Measurements from ENCODE around the gene MEGF11.

MEGF11 gene

DNA sequence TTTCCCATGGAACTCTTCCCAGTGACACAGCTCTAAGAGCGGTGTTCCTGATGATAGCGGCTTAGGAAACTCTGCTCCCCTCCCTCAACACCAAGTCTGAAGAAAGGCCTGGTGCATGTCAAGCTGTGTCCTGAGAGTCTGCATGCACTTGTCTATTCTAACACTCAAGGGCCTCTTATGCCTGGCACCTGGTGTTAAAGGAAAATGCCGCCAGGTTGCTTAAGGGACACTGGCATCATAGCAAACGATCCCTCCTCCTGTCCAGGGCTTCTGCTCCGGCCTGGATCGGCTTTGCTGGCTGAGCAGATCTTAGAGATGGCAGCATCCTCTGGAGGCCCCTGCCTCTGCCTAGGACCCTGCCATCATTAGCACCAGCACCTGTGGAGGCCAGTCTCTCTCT, 121.7 kb downstream of the MEGF11 start:
- Histone ChIP-seq H3K27me3 (ENCODE audit: insufficient read depth, low read length) (peaks cover 17% of the 10 kb centered on the region), H3K4me1 (ENCODE audit: insufficient read depth, low read length) (no peaks in the 10 kb centered on the region), H3K9me3 (ENCODE audit: low read length) (no peaks in the 10 kb centered on the region), H3K4me3 (ENCODE audit: low read length) (no peak overlapping the region), H2AFZ (ENCODE audit: low read depth, low read length) (no peak overlapping the region), H3K36me3 (ENCODE audit: insufficient read depth, low read length) (no peaks in the 10 kb centered on the region)

DNA sequence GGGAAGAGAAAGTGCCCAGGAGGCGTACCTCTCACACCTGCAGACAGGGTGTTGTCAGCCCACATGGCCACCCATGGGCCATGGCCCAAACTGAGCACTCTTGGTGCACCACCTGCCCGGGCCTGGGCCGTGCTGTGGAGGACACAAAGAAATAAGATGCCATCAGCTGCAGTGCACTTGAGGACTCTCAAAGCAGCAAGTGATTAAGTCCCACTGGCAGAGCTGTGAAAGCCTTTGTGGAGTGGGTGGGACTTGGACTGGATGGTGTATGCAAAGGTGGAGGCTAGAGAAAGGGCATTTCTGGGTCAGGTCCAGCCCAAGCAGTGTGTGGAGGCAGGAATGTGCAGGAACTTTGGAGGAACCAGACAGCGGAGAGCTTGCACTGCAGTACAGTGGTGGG, 122.3 kb downstream of the MEGF11 start:
- Histone ChIP-seq H3K27me3 (ENCODE audit: insufficient read depth, low read length) (peaks cover 17% of the 10 kb centered on the region), H3K4me3 (ENCODE audit: low read length) (no peak overlapping the region), H3K36me3 (ENCODE audit: insufficient read depth, low read length) (no peaks in the 10 kb centered on the region), H3K9me3 (ENCODE audit: low read length) (no peaks in the 10 kb centered on the region), H3K4me1 (ENCODE audit: insufficient read depth, low read length) (no peaks in the 10 kb centered on the region), H2AFZ (ENCODE audit: low read depth, low read length) (no peak overlapping the region)

DNA sequence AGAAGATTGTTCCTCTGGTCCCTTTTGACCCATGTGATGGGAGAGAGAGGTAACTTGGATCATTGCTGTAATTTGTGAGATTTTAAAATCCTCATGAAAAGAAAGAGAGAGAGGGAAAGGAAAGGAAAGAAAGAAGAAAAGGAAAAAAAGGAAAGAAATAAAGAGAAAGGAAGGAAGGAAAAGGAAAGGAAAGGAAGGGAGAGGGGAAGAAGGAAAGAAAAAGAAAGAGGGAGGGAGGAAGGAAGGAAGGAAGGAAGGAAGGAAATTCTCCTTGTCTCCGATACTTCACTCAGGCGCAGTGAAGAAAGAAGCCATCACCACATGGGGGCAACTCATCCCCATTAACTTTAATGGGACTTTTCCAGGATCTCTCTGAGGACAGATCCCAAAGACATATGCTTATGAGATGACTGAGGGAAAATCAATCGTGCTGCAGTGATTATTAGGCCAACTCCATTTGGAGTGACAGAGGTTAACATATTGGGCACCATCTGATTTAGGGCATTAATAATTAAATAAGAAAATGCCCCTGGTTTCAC, 123.0 kb downstream of the MEGF11 start:
- Histone ChIP-seq H3K4me3 (ENCODE audit: low read length) (no peak overlapping the region), H3K36me3 (ENCODE audit: insufficient read depth, low read length) (no peaks in the 10 kb centered on the region), H3K27me3 (ENCODE audit: insufficient read depth, low read length) (peaks cover 20% of the 10 kb centered on the region), H3K4me1 (ENCODE audit: insufficient read depth, low read length) (no peaks in the 10 kb centered on the region), H2AFZ (ENCODE audit: low read depth, low read length) (no peak overlapping the region), H3K9me3 (ENCODE audit: low read length) (no peaks in the 10 kb centered on the region)

DNA sequence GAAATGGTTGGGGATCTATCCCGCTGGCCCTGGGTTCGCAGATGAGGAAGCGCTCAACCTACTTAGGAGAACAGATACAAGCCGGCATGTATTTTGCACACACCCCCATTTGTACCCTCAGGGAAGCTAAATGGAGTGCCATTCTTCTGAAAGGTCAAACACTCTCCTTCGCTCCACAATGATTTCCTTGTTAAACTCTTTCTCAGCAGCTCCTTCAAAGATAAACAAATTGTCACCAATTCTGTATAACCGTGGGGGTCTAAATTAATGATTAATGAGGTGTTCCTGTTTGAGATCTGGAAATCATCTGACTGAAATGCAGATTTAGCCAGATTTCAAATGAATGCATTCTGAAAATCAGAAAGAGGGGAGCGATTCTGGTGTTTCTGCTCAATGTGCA, 124.0 kb downstream of the MEGF11 start:
- no peaks in the 10 kb centered on the region for H3K4me1 ChIP-seq (ENCODE audit: insufficient read depth, low read length)
- H3K27me3 ChIP-seq (ENCODE audit: insufficient read depth, low read length): peaks cover 25% of the 10 kb centered on the region
- no peak overlapping the region for H2AFZ ChIP-seq (ENCODE audit: low read depth, low read length)
- no peaks in the 10 kb centered on the region for H3K36me3 ChIP-seq (ENCODE audit: insufficient read depth, low read length)
- H3K9me3 ChIP-seq (ENCODE audit: low read length): no peaks in the 10 kb centered on the region
- no peak overlapping the region for H3K4me3 ChIP-seq (ENCODE audit: low read length)

DNA sequence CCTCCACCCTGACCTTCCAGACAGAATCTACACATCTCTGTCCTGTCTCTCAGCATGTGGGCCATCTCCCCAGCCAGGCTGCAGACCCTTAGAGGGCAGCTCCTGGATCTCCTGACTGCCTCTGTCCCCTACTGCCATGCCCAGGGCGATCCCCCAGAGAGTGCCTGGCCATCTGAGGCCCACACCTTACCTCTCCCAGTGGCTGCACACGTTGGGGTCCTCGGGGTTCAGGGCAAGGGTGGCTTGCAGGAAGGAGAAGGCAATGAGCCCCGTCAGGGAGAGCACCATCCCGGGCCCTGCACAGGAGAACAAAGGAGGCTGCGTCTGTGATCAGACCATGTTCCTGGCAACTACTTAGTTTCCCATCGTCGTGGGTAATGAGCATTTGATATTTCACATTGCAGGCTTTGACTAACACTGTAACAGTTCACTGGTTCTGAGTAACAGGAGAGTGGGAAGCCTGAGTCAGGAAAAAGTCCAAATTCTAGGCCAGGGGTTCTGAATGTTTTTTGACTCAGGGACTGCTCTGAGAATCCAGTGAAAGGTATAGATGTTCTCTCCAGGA, 125.4 kb downstream of the MEGF11 start:
- Histone ChIP-seq H2AFZ (ENCODE audit: low read depth, low read length) (no peak overlapping the region), H3K36me3 (ENCODE audit: insufficient read depth, low read length) (no peaks in the 10 kb centered on the region), H3K27me3 (ENCODE audit: insufficient read depth, low read length) (peaks cover 25% of the 10 kb centered on the region), H3K4me3 (ENCODE audit: low read length) (no peak overlapping the region), H3K4me1 (ENCODE audit: insufficient read depth, low read length) (no peaks in the 10 kb centered on the region), H3K9me3 (ENCODE audit: low read length) (no peaks in the 10 kb centered on the region)

DNA sequence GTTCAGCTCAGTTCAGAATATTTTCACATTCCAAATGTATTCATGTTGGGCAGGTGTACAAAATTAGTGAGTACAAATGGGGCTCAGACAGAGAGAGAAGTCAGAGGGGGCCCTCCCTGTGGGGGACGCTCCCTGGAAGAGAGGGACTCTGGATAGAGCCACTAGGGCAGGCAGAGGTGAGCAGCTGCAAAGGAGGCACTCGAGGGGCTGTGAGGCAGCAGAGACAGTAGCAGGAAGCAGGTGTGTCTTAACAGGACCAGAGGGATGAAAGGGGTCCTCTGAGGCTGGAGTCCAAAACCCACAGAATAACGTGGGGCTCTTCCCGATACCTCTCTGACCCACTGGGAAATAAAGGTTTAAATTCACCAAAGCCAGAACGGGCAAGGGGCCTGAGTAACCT, 127.1 kb downstream of the MEGF11 start:
- H3K4me1 ChIP-seq (ENCODE audit: insufficient read depth, low read length): no peaks in the 10 kb centered on the region
- no peaks in the 10 kb centered on the region for H3K36me3 ChIP-seq (ENCODE audit: insufficient read depth, low read length)
- no peak overlapping the region for H2AFZ ChIP-seq (ENCODE audit: low read depth, low read length)
- no peaks in the 10 kb centered on the region for H3K9me3 ChIP-seq (ENCODE audit: low read length)
- no peak overlapping the region for H3K4me3 ChIP-seq (ENCODE audit: low read length)
- H3K27me3 ChIP-seq (ENCODE audit: insufficient read depth, low read length): peaks cover 25% of the 10 kb centered on the region

DNA sequence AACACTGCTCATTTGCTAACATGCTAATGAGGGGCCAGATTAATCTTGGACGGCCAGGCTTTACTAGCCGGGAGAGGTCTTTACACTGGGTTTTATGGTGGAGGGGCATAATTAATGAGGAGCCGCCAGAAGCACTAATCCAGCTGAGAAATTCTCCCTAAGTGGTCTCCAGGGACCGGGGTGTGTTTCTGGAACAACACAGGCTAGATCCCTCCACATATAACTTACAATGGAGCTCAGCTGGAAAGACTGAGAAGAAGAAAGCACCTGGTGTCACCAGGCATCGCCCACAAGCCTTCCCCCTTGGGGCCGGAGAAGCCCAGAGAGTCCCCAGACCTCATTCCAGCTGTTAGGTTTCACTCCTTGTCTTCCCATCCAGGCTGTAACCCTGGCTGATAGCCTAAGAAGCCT, 127.5 kb downstream of the MEGF11 start:
- Histone ChIP-seq H3K9me3 (ENCODE audit: low read length) (no peaks in the 10 kb centered on the region), H3K36me3 (ENCODE audit: insufficient read depth, low read length) (no peaks in the 10 kb centered on the region), H3K4me3 (ENCODE audit: low read length) (no peak overlapping the region), H3K27me3 (ENCODE audit: insufficient read depth, low read length) (peaks cover 28% of the 10 kb centered on the region), H2AFZ (ENCODE audit: low read depth, low read length) (no peak overlapping the region), H3K4me1 (ENCODE audit: insufficient read depth, low read length) (no peaks in the 10 kb centered on the region)

DNA sequence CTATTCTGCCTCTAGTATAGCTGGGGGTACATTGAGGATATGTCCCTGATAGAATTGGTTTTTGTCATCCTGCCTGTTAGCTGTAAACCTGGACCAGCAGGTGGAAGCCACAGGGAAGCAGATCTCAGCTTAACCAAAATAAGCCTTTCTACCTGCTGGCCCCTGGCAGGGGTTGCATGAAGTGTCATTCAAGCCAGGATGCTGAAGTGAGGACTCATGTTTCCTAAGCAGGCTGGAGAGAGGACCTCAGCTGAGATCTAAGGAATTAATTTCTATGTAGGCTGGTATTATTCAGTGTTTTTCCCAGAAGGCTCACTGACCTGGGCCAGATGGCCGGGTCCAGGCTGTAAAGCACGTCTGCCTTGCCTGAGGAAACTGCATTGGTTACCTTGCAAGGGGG, 128.9 kb downstream of the MEGF11 start:
- no peak overlapping the region for H2AFZ ChIP-seq (ENCODE audit: low read depth, low read length)
- H3K36me3 ChIP-seq (ENCODE audit: insufficient read depth, low read length): no peaks in the 10 kb centered on the region
- H3K27me3 ChIP-seq (ENCODE audit: insufficient read depth, low read length): peaks cover 39% of the 10 kb centered on the region
- H3K4me1 ChIP-seq (ENCODE audit: insufficient read depth, low read length): no peaks in the 10 kb centered on the region
- no peaks in the 10 kb centered on the region for H3K9me3 ChIP-seq (ENCODE audit: low read length)
- no peak overlapping the region for H3K4me3 ChIP-seq (ENCODE audit: low read length)

DNA sequence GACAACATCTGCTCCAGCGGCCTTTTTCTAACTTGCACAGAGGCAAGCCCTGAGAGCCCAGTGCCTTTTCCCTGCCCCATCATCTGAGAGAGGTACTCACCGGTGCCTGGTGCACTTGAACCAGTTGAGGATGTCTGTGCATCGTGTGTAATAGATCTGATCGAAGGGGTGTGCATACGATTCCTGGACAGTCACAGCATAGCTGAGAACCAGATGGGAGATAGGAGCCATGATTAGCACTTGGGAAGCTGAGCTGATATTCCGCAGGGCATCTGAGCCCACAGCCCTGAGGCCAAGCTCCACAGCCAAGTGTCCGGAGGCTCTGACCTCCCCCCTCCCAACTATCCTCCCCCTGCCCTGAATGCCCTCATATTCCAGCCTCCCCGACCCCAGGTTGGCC, 129.8 kb downstream of the MEGF11 start:
- peaks cover 38% of the 10 kb centered on the region for H3K27me3 ChIP-seq (ENCODE audit: insufficient read depth, low read length)
- no peaks in the 10 kb centered on the region for H3K9me3 ChIP-seq (ENCODE audit: low read length)
- no peaks in the 10 kb centered on the region for H3K36me3 ChIP-seq (ENCODE audit: insufficient read depth, low read length)
- no peaks in the 10 kb centered on the region for H3K4me1 ChIP-seq (ENCODE audit: insufficient read depth, low read length)
- H3K4me3 ChIP-seq (ENCODE audit: low read length): no peak overlapping the region
- no peak overlapping the region for H2AFZ ChIP-seq (ENCODE audit: low read depth, low read length)

DNA sequence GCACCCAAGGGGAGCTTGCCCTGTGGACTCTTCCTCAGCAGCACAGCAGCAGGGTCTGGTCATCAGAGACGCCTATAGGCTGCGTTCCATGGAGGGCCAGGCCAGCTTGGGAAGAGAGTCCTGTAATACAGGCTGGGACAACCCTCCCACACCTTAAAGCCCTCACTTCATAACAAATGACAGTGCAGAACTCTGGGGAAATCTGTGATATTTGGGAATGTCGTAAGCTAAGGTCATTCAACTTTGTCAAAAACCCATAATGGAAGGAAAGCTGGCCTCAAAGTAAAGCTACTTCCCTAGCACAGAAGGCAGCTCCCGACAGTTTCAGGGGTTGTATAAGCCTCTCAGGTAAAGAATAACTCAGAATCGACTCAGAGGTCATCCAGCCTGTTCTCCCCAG, 133.1 kb downstream of the MEGF11 start:
- Histone ChIP-seq H2AFZ (ENCODE audit: low read depth, low read length) (no peak overlapping the region), H3K36me3 (ENCODE audit: insufficient read depth, low read length) (no peaks in the 10 kb centered on the region), H3K27me3 (ENCODE audit: insufficient read depth, low read length) (peaks cover 29% of the 10 kb centered on the region), H3K9me3 (ENCODE audit: low read length) (no peaks in the 10 kb centered on the region), H3K4me3 (ENCODE audit: low read length) (no peak overlapping the region), H3K4me1 (ENCODE audit: insufficient read depth, low read length) (no peaks in the 10 kb centered on the region)

DNA sequence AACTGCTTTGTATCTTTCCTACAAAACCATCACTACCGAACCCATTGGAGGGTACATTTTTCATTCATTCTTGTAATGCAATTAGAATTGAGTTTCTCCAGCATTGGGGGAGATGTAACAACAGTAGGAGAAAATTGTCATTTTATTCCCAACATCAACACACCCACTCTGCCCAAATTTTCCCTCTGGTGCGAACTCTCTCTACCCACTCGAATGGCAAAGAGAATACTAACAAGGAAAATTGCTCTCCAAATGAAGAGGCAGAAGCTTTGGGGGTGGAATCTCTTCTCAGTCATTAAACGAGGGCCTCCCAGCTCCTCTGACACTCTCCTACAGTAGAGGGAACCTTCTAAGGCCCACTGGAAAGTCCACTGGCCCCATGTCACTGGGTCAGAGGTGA, 135.7 kb downstream of the MEGF11 start:
- Histone ChIP-seq H3K9me3 (ENCODE audit: low read length) (no peaks in the 10 kb centered on the region), H3K4me3 (ENCODE audit: low read length) (no peak overlapping the region), H3K27me3 (ENCODE audit: insufficient read depth, low read length) (peaks cover 32% of the 10 kb centered on the region), H3K4me1 (ENCODE audit: insufficient read depth, low read length) (no peaks in the 10 kb centered on the region), H3K36me3 (ENCODE audit: insufficient read depth, low read length) (no peaks in the 10 kb centered on the region), H2AFZ (ENCODE audit: low read depth, low read length) (no peak overlapping the region)

DNA sequence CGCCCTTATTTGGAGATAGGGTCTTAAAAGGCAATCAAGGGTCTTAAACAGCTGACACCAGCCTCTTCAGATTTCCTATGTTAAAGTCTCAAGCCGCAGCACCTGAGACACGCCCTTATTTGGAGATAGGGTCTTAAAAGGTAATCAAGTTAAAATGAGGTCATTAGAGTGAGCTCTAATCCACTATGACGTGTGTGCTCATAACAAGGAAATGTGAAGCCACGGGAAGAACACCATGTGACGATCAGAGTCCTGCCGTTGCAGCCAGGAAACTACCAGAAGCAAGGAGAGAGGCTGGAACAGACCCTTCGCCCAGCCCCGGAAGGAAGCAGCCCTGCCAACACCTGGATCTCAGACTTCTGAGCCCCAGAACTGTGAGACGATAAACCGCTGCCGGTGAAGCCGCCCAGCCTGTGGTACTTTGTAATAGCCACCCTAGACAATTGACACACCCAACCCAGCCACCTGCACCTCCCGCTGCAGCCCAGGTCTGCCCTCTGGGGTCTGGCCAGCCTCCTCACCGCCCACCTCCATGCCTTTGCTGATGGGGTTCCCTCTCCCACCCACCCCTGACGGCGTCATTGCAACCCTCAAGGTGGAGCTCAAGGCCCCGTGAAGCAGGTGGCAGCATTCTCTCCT, 137.9 kb downstream of the MEGF11 start:
- no peaks in the 10 kb centered on the region for H3K9me3 ChIP-seq (ENCODE audit: low read length)
- peaks cover 38% of the 10 kb centered on the region for H3K27me3 ChIP-seq (ENCODE audit: insufficient read depth, low read length)
- H3K4me3 ChIP-seq (ENCODE audit: low read length): no peak overlapping the region
- no peak overlapping the region for H2AFZ ChIP-seq (ENCODE audit: low read depth, low read length)
- H3K36me3 ChIP-seq (ENCODE audit: insufficient read depth, low read length): no peaks in the 10 kb centered on the region
- H3K4me1 ChIP-seq (ENCODE audit: insufficient read depth, low read length): no peaks in the 10 kb centered on the region

DNA sequence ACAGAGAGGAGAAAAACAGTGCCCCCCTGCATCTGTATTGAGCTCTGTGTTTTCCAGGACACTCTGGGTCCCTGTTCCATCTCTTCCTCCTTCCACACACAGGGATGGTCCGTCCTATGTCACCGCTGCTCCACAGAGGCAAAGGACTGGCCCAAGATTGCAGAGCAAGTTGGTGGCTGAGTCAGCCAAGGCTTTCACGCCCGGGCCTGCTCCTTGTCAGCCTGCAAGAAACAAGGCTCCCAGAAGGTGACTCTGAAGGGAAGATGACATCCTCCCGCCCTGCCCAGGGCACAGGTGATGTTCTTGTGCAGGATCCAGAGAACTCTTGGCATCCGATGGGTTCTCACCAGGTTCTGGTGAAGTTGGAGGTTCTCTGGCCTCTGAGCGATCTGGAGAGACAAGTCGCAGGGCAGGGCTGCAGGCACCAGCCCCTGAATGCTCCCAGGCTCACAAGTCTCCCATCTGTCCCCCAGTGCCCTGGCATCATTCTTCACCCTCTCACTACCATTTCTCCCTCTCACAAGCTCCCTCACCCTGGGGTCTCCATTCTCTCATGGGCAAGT, 138.6 kb downstream of the MEGF11 start:
- Histone ChIP-seq H3K9me3 (ENCODE audit: low read length) (no peaks in the 10 kb centered on the region), H3K27me3 (ENCODE audit: insufficient read depth, low read length) (peaks cover 32% of the 10 kb centered on the region), H3K36me3 (ENCODE audit: insufficient read depth, low read length) (no peaks in the 10 kb centered on the region), H2AFZ (ENCODE audit: low read depth, low read length) (no peak overlapping the region), H3K4me3 (ENCODE audit: low read length) (no peak overlapping the region), H3K4me1 (ENCODE audit: insufficient read depth, low read length) (no peaks in the 10 kb centered on the region)

All from neuron (in vitro differentiated cells).